ENCODE measurements around the gene PDIA6. TPM values are rescaled to one million over a fixed set of nuclear protein-coding genes. Genes with fewer than 3 reads are reported as not detected.

PDIA6 gene
- total RNA-seq, 1 experiment from 2014 or later, result 314 TPM

GRCh38 chr2:10770956-10771750 lies 41.4 kb downstream of the PDIA6 start:
- H3K27me3 ChIP-seq (replicated peaks; ENCODE audit: insufficient read depth, low read depth, low read length, poor library complexity), result no peaks in the 10 kb centered on the region
- intact Hi-C loops (cut with micrococcal nuclease; ENCODE audit: unreplicated experiment), result no loop called here
- BruUV-seq (replicated peaks), result no TSS peak
- CTCF ChIA-PET, result interaction anchor here (0.6 kb wide), 1 partner anchor 17 kb away, joined by 7 read pairs; no protein-coding TSS in a partner anchor
- no peak for TF ChIP-seq EZH2 (IDR thresholded peaks at IDR 0.05; ENCODE audit: borderline replicate concordance, low read depth, low read length, poor library complexity, severe bottlenecking)
- no peak for TF ChIP-seq CTCF (conservative IDR thresholded peaks at IDR 0.05; ENCODE audit: low read depth, low read length)
- no peak for DNase-seq (ENCODE audit: low spot score)
- H3K36me3 ChIP-seq (ENCODE audit: insufficient read depth, low read length, poor library complexity, severe bottlenecking), result no peaks in the 10 kb centered on the region
- no peak overlapping the region for H3K27ac ChIP-seq (ENCODE audit: low read depth, low read length, poor library complexity, severe bottlenecking)
- H3K4me3 ChIP-seq (ENCODE audit: low read depth, low read length, poor library complexity, severe bottlenecking), result no peak overlapping the region
- POLR2A ChIA-PET (ENCODE audit: low non-redundant PET), result no interaction called here
- no peaks in the 10 kb centered on the region for H3K4me1 ChIP-seq (ENCODE audit: insufficient read depth, low read length, poor library complexity, severe bottlenecking)
- H3K9me3 ChIP-seq (ENCODE audit: low read depth, low read length, poor library complexity, severe bottlenecking), result no peaks in the 10 kb centered on the region

GRCh38 chr2:10768063-10768507 lies 44.5 kb downstream of the PDIA6 start:
- H3K4me3 ChIP-seq (ENCODE audit: low read depth, low read length, poor library complexity, severe bottlenecking), result no peak overlapping the region
- intact Hi-C loops (cut with micrococcal nuclease; ENCODE audit: unreplicated experiment), result no loop called here
- no peaks in the 10 kb centered on the region for H3K4me1 ChIP-seq (ENCODE audit: insufficient read depth, low read length, poor library complexity, severe bottlenecking)
- no peak overlapping the region for H3K27ac ChIP-seq (ENCODE audit: low read depth, low read length, poor library complexity, severe bottlenecking)
- DNase-seq (ENCODE audit: low spot score), result no peak
- no peaks in the 10 kb centered on the region for H3K36me3 ChIP-seq (ENCODE audit: insufficient read depth, low read length, poor library complexity, severe bottlenecking)
- no TSS peak for BruUV-seq (replicated peaks)
- H3K27me3 ChIP-seq (replicated peaks; ENCODE audit: insufficient read depth, low read depth, low read length, poor library complexity), result no peaks in the 10 kb centered on the region
- ChIA-PET POLR2A (ENCODE audit: low non-redundant PET) (no interaction called here), CTCF (no interaction called here)
- no peaks in the 10 kb centered on the region for H3K9me3 ChIP-seq (ENCODE audit: low read depth, low read length, poor library complexity, severe bottlenecking)
- TF ChIP-seq EZH2 (IDR thresholded peaks at IDR 0.05; ENCODE audit: borderline replicate concordance, low read depth, low read length, poor library complexity, severe bottlenecking), result no peak
- TF ChIP-seq CTCF (conservative IDR thresholded peaks at IDR 0.05; ENCODE audit: low read depth, low read length), result no peak

- BruUV-seq (replicated peaks), result no TSS peak
- Histone ChIP-seq H3K4me3 (ENCODE audit: low read depth, low read length, poor library complexity, severe bottlenecking) (no peak overlapping the region), H3K27ac (ENCODE audit: low read depth, low read length, poor library complexity, severe bottlenecking) (no peak overlapping the region), H3K36me3 (ENCODE audit: insufficient read depth, low read length, poor library complexity, severe bottlenecking) (no peaks in the 10 kb centered on the region), H3K9me3 (ENCODE audit: low read depth, low read length, poor library complexity, severe bottlenecking) (no peaks in the 10 kb centered on the region), H3K27me3 (replicated peaks; ENCODE audit: insufficient read depth, low read depth, low read length, poor library complexity) (no peaks in the 10 kb centered on the region), H3K4me1 (ENCODE audit: insufficient read depth, low read length, poor library complexity, severe bottlenecking) (no peaks in the 10 kb centered on the region)
- DNase-seq (ENCODE audit: low spot score), result no peak
- TF ChIP-seq CTCF (conservative IDR thresholded peaks at IDR 0.05; ENCODE audit: low read depth, low read length) (no peak), EZH2 (IDR thresholded peaks at IDR 0.05; ENCODE audit: borderline replicate concordance, low read depth, low read length, poor library complexity, severe bottlenecking) (no peak)
- ChIA-PET POLR2A (ENCODE audit: low non-redundant PET) (no interaction called here), CTCF (no interaction called here)
- intact Hi-C loops (cut with micrococcal nuclease; ENCODE audit: unreplicated experiment), result no loop called here
Measured at GRCh38 chr2:10765914-10766313, 46.7 kb downstream of the PDIA6 start.

All from A673 (cell line).